ENCODE data around the gene CASP10. TPM values are rescaled to one million over a fixed set of nuclear protein-coding genes. Genes with fewer than 3 reads are reported as not detected.

Gene CASP10
- total and polyA plus RNA-seq, 9 of the 15 experiments (the other 6 are each of a cell fraction or from before 2014, with no cell fraction given), result 7.1 to 20.4 (median 10.8) TPM

DNA sequence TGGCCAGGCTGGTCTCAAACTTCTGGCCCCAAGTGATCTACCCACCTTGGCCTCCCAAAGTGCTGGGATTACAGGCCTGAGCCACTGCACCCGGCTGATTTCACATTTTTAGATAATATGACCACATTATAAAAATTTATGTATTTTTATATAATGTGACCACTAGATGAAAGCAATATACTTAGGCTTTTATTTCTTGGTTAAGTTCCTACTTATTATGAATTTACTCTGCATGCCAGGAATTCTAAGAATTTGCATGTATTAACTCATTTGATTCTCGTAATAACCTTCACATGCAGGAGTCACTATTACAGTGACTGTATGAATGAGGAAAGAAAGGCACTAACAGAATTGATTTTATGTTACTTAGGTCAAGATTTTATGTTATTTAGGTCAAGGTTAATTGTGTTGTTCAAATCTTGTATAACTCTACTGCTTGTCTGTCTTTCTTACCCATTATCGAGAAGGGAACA lies 51.8 kb downstream of the CASP10 start:
- Histone ChIP-seq H4K20me1 (replicated peaks; ENCODE audit: control insufficient read depth, insufficient read depth, low read length) (no peaks in the 10 kb centered on the region), H3K9me1 (ENCODE audit: control insufficient read depth, insufficient read depth, low read length) (no peaks in the 10 kb centered on the region), H2AFZ (ENCODE audit: low read depth, low read length) (no peak overlapping the region), H3K27me3 (ENCODE audit: control insufficient read depth in 2 of 2, insufficient read depth in 2 of 2, low read length in 2 of 2) (no peaks in the 10 kb centered on the region), H3K9ac (ENCODE audit: insufficient read depth in 1 of 2, low read depth in 2 of 2, low read length in 2 of 2) (peak overlapping the region in 1 of 2 experiments; percentile 76), H3K79me2 (ENCODE audit: control insufficient read depth, insufficient read depth, low read length) (peaks cover 43% of the 10 kb centered on the region), H3K4me1 (replicated peaks in 1 of 2; ENCODE audit: control insufficient read depth in 2 of 2, insufficient read depth in 2 of 2, low read length in 2 of 2) (peaks cover 0 to 4% of the 10 kb centered on the region in 2 experiments; a peak in 2 of 5 replicates), H3K4me3 (peak overlapping the region; percentile 62), H3K4me2 (ENCODE audit: insufficient read depth, low read length) (peak overlapping the region; percentile 87), H3K36me3 (ENCODE audit: control insufficient read depth, insufficient read depth, low read length) (peaks cover 14% of the 10 kb centered on the region; the same call in 2 of the 3 replicates), H3K27ac (ENCODE audit: extremely low read depth, low read depth, low read length) (no peak overlapping the region; the same call in 2 of the 3 replicates), H3K9me3 (replicated peaks; ENCODE audit: control insufficient read depth, insufficient read depth, low read depth, low read length) (no peaks in the 10 kb centered on the region)
- FAIRE-seq (no peak), ATAC-seq (no peak), DNase-seq (ENCODE audit: extremely low read depth in 1 of 4, low spot score in 3 of 4) (no peak)
- WGBS (ENCODE audit: insufficient coverage, low coverage, missing lambda C conversion rate), result 3% methylated on average over 3 of the region's 3 CpGs
- POLR2A ChIA-PET, result interaction anchor here (1.7 to 3.1 kb wide), 2 partner anchors 14 to 43 kb away, joined by 4 to 24 read pairs; no protein-coding TSS in a partner anchor
- CTCF ChIA-PET (ENCODE audit: low intra/inter-chr PET ratio), result no interaction called here
- intact Hi-C loops (cut with micrococcal nuclease), result loop anchor here (5.0 kb wide), 3 partner anchors 113 to 522 kb away; partner anchors contain the start of genes HYCC2 and NDUFB3
- in situ Hi-C loops (cut with MboI), result loop anchor here (5.0 kb wide), 1 partner anchor 128 kb away; no protein-coding TSS in a partner anchor
- no TSS peak for BruUV-seq (replicated peaks)
- TF ChIP-seq, protein P1, sequence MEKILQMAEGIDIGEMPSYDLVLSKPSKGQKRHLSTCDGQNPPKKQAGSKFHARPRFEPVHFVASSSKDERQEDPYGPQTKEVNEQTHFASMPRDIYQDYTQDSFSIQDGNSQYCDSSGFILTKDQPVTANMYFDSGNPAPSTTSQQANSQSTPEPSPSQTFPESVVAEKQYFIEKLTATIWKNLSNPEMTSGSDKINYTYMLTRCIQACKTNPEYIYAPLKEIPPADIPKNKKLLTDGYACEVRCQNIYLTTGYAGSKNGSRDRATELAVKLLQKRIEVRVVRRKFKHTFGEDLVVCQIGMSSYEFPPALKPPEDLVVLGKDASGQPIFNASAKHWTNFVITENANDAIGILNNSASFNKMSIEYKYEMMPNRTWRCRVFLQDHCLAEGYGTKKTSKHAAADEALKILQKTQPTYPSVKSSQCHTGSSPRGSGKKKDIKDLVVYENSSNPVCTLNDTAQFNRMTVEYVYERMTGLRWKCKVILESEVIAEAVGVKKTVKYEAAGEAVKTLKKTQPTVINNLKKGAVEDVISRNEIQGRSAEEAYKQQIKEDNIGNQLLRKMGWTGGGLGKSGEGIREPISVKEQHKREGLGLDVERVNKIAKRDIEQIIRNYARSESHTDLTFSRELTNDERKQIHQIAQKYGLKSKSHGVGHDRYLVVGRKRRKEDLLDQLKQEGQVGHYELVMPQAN (IDR thresholded peaks at IDR 0.05; ENCODE audit: borderline replicate concordance), result peak; percentile 45; the same call in 1 of the 2 replicates
- TF ChIP-seq COPS2 (conservative IDR thresholded peaks at IDR 0.05) (no peak), RUNX1 (IDR thresholded peaks at IDR 0.05; ENCODE audit: low read depth) (no peak)

Data from K562 (cell line).